Cardiac septum (tissue), 1 donor: ENCODE results near the gene RUBCNL. TPM values are rescaled to one million over a fixed set of nuclear protein-coding genes. Genes with fewer than 3 reads are reported as not detected.

Experiments
- DNase-seq: peaks from one replicate; pipeline ENCODE4 v3.0.0-alpha.2; 2020; ENCODE audit warnings: low spot score
- intact Hi-C: fragments of 100-400 bp; cut with DNase I; formaldehyde crosslinking; loops from one replicate; pipeline ENCODE4 v1.14.0; 2022
- total RNA-seq: library from RNA; stranded (reverse); fragmentation: NEBNext Ultra II Directional; extraction: Animal tissue kit (Norgen Biotek cat#: 25700); gene quantifications from one replicate; pipeline ENCODE4 v1.2.1, GENCODE V29; 2021
- donor health status: DM: no; HTN: no; CAD: no.

Gene RUBCNL
- total RNA-seq, 1 donor from 2014 or later: 1.9 TPM

DNA sequence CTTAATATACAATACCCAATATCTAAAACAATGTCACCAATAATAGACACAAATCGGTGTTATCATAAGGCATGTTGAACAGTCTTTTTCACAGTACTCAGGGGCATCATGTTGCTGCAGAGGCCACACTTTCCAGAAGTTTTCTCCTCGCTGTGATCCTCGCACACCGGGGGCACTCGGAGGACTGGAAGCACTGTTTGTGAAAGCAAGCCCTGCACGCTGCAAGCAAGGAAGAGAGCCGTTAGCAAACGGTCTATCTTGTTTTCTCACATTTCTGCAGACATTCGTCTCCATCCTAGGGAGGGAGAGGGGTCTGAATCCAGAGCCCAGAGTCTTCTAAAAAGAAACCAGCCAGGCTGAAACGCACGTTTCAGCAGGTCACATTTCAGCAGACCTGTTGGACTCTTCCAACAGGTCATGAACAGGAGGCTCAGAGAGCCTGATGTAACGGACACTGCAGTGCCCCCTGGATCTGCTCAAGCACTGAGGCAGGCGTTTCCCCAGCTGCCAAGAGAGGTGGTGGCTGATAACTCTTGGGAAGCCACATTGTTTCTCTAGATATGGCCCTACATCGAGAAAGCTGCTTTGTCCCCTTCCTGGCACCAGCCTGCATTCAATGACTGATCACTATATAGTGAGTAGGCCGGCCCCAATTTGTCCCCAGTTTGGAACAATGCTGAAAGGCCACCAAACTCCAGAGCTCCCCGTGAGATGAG is 43.6 kb downstream of the RUBCNL start:
- no peak for DNase-seq
- intact Hi-C loops: no loop called here

DNA sequence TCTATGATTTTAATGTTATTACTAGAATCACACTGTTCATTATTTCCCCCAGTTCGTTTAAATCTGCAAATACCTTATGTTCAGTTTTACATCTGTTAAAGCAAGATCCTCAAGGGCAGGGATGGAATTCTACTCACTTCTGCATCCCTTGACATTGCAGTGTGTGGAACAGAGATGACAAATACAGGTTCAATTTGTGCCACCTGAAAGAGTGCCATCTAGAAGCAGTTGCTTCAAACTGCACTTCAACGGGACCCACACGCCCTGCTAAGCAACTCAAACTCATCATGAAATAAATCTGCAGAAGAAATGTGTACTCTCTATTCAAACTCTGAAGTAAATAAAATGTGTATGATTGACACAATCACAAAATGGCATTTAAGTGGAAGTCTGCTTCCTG is 44.5 kb downstream of the RUBCNL start:
- intact Hi-C loops: no loop called here
- no peak for DNase-seq

DNA sequence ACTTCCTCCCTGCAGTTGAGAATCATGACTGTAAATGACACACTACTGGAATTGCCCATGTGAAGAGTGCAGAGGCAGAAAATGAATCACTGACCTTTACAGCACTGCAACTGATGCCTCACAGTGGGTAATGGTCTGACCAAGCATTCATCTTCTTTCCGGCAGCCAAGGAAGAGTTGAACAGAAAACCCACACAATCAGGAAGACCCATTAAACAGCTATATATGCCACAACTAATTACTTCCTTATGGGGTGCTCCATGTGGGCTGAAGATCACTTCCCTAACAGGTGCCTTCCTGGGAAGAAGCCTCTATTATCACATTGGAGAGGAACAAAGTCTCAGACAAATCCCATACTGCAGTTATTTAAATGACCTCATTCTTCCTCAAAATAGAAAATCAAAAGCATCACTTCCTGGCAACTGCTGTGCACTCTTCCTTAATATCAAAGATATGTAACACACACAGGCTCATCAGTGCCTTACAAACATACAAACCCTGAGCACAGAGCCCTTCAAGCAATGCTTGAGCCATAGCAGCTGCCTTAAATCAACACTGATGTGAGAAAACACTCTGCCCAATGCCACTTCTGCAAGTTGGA is 45.8 kb downstream of the RUBCNL start:
- intact Hi-C loops: no loop called here
- no peak for DNase-seq

DNA sequence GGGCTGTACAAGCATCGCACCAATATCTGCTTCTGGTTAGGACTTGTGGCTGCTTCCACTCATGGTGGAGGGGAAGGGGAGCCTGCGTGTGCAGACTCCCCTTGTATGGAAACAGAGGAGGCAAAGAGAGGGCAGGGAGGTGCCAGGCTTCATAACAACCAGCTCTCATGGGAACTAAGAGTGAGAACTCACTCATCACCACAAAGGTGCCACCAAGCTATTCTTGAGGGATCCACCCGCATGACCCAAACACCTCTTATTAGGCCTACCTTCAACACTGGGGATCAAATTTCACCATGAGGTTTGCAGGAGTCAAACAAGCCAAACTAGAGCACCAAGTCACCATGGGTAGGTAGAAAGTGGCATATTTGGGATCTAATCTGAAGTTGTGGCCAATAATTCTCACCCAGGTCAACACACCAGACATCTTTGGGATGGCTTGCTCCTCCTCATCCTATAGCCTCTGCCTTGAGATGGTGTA is 46.4 kb downstream of the RUBCNL start:
- intact Hi-C loops: no loop called here
- DNase-seq: no peak

DNA sequence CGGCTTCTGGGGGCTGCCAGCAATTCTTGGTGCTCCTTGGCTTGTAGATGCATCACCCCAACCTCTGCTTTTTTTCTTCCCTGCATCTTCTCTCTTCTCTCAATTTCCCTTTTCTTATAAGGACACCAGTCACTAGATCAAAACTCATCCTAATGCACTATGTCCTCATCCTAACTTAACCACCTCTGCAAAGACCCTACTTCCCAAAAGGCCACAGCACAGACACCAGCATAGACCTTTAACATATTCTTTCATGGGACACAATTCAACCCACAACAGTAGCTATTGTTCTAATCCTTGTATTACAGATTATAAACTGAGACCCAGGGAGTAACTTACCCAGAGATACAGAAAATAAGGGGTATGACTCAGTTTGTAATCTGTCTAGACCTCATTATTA is 47.0 kb downstream of the RUBCNL start:
- DNase-seq: no peak
- intact Hi-C loops: no loop called here

DNA sequence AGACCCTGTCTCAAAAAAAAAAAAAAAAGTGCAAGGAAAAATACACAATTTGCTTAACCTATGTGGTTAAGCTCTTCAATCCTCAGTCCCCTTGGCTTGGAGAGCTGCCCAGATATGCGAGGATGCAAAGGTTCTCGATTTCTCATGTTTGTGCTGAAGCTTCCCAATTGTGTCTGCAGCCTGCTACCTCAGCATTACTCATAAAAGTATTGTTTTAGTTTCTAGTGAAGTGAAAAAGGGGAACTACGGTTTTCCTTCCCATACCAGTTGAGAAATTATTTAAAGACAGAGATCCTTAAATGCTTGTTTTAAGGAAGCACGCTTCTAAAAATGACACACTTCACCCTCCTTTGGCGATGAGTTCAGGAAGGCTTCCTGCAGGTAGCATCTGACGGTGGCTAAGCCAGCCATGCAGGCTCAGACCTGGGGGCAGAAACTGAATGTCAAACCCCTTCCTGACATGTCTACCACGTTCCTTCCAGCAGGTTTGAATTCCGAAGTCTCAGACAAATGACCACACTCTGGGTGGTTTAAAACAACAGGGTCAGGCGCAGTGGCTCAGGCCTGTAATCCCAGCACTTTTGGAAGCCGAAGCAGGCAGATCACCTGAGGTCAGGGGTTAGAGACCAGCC is 47.9 kb downstream of the RUBCNL start:
- no peak for DNase-seq
- intact Hi-C loops: no loop called here

DNA sequence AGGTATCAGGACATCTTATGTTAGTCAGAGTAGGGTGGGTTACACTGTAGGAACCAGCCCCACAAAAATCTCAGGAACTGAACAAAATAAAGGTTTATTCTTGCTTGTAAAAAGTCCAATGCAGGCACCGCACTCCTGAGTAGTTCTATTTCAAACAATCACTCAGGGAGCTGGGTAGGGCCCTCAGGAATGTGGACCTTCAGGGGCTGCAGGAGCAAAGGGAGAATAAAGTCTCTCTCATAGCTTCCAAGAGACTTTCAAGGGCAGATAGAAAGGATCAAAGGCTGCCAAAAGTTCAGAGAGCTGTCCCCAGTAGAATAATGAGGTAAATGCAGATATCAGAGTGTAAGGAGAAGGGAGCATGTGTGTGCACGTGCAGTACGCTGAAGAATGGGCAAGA is 49.4 kb downstream of the RUBCNL start:
- DNase-seq: no peak
- intact Hi-C loops: no loop called here

DNA sequence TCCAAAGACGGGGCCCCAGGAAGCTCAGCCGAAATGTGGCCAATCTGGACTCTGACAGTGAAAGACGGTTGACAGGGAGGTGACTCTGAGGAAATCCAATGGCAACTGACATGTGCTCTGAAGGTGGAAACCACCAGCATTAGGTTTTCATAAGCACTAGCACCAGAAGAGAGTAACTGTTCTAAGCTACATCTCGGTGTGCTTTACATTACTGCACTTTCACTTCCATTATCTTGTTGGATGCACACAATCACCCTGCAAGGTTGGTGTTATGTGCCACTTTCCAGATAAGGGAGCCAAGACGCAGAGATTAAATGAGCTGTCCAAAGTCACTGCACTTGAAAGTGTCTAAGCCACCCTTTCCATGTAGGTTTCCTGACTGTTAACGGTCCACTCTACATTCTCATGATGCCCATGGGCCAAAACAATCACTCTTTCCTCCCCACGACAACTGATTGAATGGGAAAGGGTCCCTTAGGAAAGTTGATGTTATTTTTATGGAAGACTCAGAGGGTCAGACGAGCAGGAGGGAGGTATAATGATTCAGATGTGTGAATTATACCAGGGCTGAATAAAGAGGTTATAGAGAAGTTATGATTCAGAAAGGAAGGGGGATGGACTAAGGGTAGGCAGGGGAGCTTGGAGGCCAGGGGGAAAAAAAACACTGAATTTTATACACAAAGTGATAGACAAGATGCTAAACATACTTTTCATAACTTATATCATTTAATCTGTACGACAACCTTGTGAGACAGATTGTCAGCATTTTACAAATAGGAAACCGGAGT is 52.8 kb downstream of the RUBCNL start:
- intact Hi-C loops: no loop called here
- no peak for DNase-seq

DNA sequence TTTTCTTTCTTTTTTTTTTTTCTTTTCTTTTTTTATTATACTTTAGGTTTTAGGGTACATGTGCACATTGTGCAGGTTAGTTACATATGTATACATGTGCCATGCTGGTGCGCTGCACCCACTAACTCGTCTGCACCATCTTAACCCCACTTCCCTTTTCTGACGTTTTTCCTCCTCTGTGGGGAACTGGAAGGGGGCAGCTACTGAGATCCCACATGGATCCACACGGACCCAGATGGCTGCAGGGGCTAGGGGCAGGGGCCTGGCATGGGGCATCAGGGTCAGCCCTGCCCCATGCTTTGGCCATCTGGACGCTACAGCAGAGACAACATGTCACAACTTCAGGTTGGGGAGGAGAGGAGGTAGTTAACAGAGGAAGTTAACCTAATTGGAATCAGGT is 54.3 kb downstream of the RUBCNL start:
- intact Hi-C loops: no loop called here

DNA sequence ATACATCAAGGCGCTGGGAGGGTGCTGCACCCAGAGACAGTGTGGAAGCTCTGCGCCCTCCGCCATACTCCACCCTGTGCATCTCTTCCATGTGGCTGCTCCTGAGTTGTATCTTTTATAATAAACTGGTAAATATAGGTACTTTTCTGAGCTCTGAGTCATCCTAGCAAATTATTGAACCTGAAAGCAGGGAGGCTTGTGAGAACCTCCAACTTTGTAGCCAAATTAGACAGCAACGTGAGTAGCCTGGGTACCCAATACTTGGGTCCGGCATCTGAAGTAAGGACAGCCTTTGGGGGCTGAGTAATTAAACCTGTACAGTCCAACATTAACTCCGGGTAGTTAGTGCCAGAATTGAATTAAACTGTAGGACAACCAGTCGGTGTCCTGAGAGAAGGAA is 57.4 kb downstream of the RUBCNL start:
- intact Hi-C loops: no loop called here
- DNase-seq: no peak

More for the DNA sequence above, 54.3 kb downstream of the RUBCNL start:
- DNase-seq: no peak

DNA sequence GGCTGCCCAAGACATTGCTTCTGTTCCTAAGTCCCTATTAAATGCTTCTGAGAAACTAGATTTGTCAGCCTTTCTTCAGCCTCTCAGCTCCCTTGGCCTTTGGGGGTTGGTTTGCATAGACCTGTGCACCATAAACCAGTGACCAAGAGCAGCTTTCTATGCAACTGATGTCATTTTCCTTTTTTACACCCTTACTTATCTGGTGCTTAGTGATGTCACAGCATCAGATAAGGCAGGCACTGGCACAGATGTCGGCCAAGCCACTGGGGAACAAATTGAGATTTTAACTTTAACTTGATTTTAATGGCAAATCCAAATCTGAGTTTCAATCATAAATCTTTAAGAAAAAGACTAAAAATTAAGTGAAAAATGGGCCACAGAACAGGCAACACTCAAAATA is 59.8 kb downstream of the RUBCNL start:
- intact Hi-C loops: no loop called here
- DNase-seq: no peak

DNA sequence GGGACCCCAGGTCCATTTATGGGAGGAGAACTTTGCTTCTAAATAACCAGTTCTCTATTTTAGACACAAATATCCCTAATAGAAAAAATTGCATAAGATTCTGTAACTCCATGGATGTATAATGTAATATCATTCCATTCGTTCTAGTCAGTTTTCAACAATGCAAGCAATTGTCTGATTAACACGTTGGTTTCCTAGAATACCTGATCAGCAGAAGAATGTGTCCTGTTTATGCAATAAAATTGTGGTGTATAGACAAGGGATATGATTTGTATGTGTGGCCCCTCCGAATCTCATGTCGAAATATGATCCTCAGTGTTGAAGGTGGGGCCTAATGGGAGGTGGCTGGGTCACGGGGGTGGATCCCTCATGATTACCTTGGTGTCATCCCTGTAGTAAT is 62.1 kb downstream of the RUBCNL start:
- intact Hi-C loops: no loop called here
- DNase-seq: no peak

DNA sequence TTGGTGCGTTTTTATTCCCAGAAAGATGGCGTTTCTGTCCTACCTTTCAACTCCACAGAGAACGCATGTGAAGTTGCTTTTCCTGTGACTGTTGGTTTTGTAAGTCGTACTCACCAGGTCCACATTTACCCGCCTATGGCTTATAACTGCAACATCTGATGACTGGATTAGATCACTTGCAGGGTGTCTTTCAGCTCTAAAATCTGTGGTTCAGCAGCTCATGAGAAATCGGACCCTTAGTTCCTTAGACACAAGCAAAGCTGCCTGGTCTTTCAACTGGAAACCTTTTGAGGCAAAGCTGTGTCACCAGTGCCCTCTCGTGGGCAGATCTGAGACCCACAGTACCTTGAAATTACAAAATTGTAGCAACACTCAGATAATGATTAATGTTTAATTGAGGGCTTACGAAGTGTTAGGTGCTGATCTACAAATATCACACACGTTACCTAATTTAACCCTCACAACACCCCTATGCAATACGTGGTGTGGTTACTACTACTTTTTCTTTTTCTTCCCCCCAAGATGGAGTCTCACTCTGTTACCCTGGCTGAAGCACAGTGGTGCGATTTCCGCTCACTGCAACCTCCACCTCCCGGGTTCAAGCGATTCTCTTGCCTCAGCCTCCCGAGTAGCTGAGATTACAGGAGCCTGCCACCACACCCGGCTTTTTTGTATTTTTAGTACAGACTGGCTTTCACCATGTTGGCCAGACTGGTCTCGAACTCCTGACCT is 65.4 kb downstream of the RUBCNL start:
- intact Hi-C loops: no loop called here

DNA sequence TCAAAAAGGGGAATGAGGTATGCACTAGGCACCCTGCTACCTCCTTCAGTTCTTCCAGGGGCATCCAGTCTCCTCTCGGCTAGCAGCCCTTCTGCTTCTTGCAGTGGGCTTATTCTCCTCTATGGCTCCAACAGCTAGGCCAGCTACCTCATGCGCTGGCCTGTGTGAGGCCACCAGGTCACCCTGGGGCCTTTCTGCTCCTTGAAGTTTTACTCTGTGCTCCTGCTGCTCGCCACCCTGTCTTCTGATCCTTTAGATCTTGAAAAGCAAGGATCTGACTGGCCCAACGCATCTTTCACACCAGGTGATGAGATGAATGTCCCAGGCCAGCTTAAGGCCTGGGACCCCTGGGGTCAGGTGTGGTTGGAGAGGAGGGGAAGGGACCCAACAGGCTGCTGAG is 66.2 kb downstream of the RUBCNL start:
- DNase-seq: no peak

More for the DNA sequence above, 65.4 kb downstream of the RUBCNL start:
- no peak for DNase-seq

DNA sequence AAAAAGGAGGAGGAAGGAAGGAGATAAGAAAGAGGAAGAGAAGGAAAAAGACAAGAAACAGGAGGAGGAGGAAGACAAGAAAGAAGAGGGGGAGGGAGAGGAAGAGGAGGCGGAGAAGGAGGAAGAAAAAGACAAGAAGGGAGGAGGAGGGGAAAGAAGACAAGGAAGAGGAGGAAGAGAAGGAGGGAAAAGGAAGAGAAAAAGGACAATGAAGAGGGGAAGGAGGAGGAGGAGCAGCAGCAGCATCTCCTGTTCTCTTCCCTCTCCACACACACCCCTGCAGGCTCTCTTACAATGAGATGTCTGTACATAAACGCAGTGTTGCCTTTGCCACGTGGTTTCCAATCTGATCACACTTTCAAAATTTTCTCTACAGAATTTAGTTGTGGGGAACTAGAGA is 66.6 kb downstream of the RUBCNL start:
- intact Hi-C loops: no loop called here
- no peak for DNase-seq

More for the DNA sequence above, 66.2 kb downstream of the RUBCNL start:
- intact Hi-C loops: no loop called here

DNA sequence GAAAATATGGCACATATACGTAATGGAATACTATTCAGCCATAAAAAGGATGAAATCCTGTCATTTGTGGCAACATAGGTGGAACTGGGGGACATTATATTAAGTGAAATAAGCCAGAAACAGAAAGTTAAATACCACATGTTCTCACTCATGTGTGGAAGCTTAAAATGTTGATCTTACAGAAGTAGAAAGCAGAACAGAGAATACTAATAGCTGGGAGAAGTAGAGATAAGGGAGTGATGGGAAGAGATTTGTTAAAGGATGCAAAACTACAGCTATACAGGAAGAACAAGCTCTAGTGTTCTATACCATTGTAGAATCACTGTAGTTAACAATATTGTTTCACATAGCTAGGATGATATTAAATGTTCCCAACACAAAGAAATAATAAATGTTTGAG is 68.1 kb downstream of the RUBCNL start:
- no peak for DNase-seq
- intact Hi-C loops: no loop called here

DNA sequence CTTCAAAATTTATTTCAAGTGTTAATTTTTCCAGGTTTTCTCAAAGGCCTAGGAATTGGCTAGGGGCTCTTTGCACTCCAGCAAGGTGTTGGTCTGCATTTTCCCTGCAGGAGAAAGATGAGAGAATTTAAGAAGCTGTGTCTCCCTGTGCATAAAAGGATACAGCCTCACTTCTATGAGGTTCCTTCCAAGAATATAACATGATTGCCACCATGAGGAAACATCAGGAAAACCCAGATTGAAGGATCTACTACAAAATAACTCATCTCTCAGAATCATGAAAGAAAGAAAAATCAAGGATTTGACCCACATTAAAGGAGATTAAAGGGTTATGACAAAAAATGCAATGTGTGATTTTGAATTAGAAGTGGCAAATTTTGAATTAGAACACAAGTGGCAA is 69.9 kb downstream of the RUBCNL start:
- intact Hi-C loops: no loop called here
- DNase-seq: no peak

DNA sequence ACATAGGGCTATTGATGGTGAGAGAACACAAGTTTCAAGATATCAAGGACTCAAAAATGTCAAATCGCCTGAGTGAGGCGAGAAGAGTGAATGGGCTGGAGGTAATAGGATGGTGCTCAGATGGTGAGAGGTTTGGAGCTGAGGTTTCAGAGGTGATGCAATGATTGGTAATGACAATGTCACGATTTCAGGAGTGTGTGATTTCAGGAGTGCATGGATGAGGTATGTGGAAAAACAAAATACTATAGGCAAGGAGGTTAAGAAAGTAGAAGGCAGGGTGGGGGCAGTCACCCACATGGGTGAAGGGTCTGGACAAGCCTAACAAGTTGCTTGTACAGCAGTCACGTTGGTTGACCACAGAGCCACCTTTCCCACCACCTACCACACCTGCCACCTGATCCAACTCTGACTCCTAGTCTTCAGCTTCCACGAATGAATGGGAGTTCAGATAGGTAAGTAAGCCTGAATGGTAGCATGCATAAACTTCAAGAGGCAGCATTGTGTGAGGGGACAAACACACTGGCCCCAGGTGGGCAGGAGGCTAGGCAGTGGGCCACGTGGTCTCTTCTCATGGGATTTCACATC is 71.5 kb downstream of the RUBCNL start:
- intact Hi-C loops: no loop called here
- no peak for DNase-seq

DNA sequence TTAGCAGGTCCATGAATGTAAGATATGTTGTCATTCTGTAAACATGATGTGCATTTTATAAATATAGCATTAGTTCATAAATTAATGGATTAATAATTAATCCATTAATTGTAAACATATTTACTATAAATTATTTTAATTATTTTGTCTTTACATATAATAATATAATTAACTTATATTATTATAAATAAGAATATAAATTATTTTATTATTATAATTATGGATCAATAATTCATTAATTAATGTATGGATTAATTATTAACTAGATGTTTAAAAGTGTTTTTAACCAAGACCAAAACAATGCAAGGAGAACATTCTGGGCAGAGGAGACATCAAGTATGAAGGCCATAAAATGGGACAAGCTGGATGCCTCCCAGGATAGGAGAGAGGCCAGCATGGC is 72.0 kb downstream of the RUBCNL start:
- intact Hi-C loops: no loop called here
- DNase-seq: no peak
